H1 (cell line): Measurements from ENCODE around the gene TEX26. TPM values are rescaled to one million over a fixed set of nuclear protein-coding genes. Genes with fewer than 3 reads are reported as not detected.

Experiments
- CTCF ChIA-PET: fragments of 300-600 bp; sonication (Branson Sonifier 250); formaldehyde crosslinking; loops from one replicate; lab custom pipeline; 2021; ENCODE audit not compliant: partially characterized antibody; lab: Charles Lee
- POLR2A ChIA-PET: fragments of 300-600 bp; sonication (Branson Sonifier 250); formaldehyde crosslinking; loops from one replicate; lab custom pipeline; 2021; ENCODE audit warnings: inconsistent platforms; ENCODE audit not compliant: partially characterized antibody; lab: Charles Lee
- DNase-seq, 2 experiments: peaks; one replicate each; pipeline versions ENCODE4 v3.0.0 to v3.0.0-alpha.2; 2010 to 2022; ENCODE audit warnings: low spot score in 2 of 2, low read depth in 1 of 2, mixed read lengths in 1 of 2
- FAIRE-seq: peaks from 2 replicates; lab custom pipeline; 2011; peaks lifted over from hg19 to GRCh38; lab: Jason Lieb, UNC
- H2AFZ ChIP-seq: 2 replicates; pipeline ENCODE4 v1.8.1; 2012; ENCODE audit warnings: low read length, inconsistent platforms
- H2AK5ac ChIP-seq: 2 replicates; pipeline ENCODE4 v1.6.1; 2013; ENCODE audit warnings: low read depth, low read length
- H2BK120ac ChIP-seq: replicated peaks from 2 replicates; pipeline ENCODE3; 2013; ENCODE audit warnings: low read depth, low read length, inconsistent platforms
- H2BK12ac ChIP-seq: 2 replicates; pipeline ENCODE4 v1.6.1; 2013; ENCODE audit warnings: low read depth, low read length
- H2BK15ac ChIP-seq: 2 replicates; pipeline ENCODE4 v1.6.1; 2013; ENCODE audit warnings: low read length
- H2BK20ac ChIP-seq: 2 replicates; pipeline ENCODE4 v1.6.1; 2013; ENCODE audit warnings: low read length
- H2BK5ac ChIP-seq: 2 replicates; pipeline ENCODE4 v1.6.1; 2013; ENCODE audit warnings: low read depth, low read length
- H3K14ac ChIP-seq: 2 replicates; pipeline ENCODE4 v1.6.1; 2013; ENCODE audit warnings: inconsistent platforms; ENCODE audit not compliant: insufficient read length
- H3K18ac ChIP-seq: 2 replicates; pipeline ENCODE4 v1.6.1; 2013; ENCODE audit warnings: low read length; ENCODE audit errors: extremely low read depth
- H3K23ac ChIP-seq: 2 replicates; pipeline ENCODE4 v1.6.1; 2013; ENCODE audit warnings: inconsistent platforms; ENCODE audit not compliant: insufficient read length
- H3K23me2 ChIP-seq: 2 replicates; pipeline ENCODE4 v1.6.1; 2013; ENCODE audit warnings: low read depth, low read length
- H3K27ac ChIP-seq: 2 replicates; pipeline ENCODE4 v1.6.1; 2011; ENCODE audit warnings: low read depth, low read length, inconsistent platforms
- H3K27me3 ChIP-seq, 4 experiments: replicated peaks in 1 of 4; 1 replicate in 1 of 4; 2 replicates in 3 of 4; pipeline versions ENCODE4 v1.6.1 to v1.8.1; 2011 to 2013; ENCODE audit warnings: low read length in 3 of 4, mild to moderate bottlenecking in 3 of 4, inconsistent platforms in 2 of 4, mixed read lengths in 2 of 4, moderate library complexity in 1 of 4; ENCODE audit not compliant: control insufficient read depth in 3 of 4, insufficient read depth in 3 of 4; ENCODE audit errors: extremely low read depth in 1 of 4
- H3K36me3 ChIP-seq, 4 experiments: 2 replicates each; pipeline versions ENCODE4 v1.6.1 to v1.8.1; 2011 to 2013; ENCODE audit warnings: mild to moderate bottlenecking in 4 of 4, low read length in 3 of 4, moderate library complexity in 2 of 4, control low read depth in 1 of 4, inconsistent platforms in 1 of 4; ENCODE audit not compliant: insufficient read depth in 4 of 4, control insufficient read depth in 2 of 4
- H3K4ac ChIP-seq: replicated peaks from 2 replicates; pipeline ENCODE3; 2013; ENCODE audit warnings: low read length, low read depth, mixed read lengths, inconsistent platforms; ENCODE audit not compliant: insufficient read length
- H3K4me1 ChIP-seq, 4 experiments: replicated peaks in 1 of 4; 1 replicate in 1 of 4; 2 replicates in 3 of 4; pipeline versions ENCODE4 v1.6.1 to v1.8.1; 2011 to 2013; ENCODE audit warnings: low read length in 3 of 4, inconsistent platforms in 2 of 4, mixed read lengths in 1 of 4; ENCODE audit not compliant: insufficient read depth in 4 of 4, control insufficient read depth in 3 of 4
- H3K4me2 ChIP-seq, 2 experiments: 2 replicates each; pipeline versions ENCODE4 v1.6.1 to v1.8.1; 2011 to 2013; ENCODE audit warnings: low read depth in 2 of 2, low read length in 2 of 2, control low read depth in 1 of 2, inconsistent platforms in 1 of 2, mild to moderate bottlenecking in 1 of 2; ENCODE audit not compliant: insufficient read depth in 1 of 2
- H3K4me3 ChIP-seq, 4 experiments: fragments of 200-600, 300-600 bp in 1 of 4; sonication (generic), shearing (Covaris generic), sonication (Bioruptor Twin) in 1 of 4; 2 replicates each; pipeline versions ENCODE4 v1.5.1 to v1.8.1; 2011 to 2016; ENCODE audit warnings: low read length in 4 of 4, low read depth in 3 of 4, control low read depth in 2 of 4, inconsistent platforms in 2 of 4, mild to moderate bottlenecking in 2 of 4, mixed read lengths in 1 of 4, moderate library complexity in 1 of 4; ENCODE audit not compliant: insufficient read depth in 2 of 4; ENCODE audit errors: extremely low read depth in 1 of 4
- H3K56ac ChIP-seq: replicated peaks from 2 replicates; pipeline ENCODE3; 2013; ENCODE audit warnings: low read depth, mild to moderate bottlenecking, mixed read lengths, low read length, inconsistent platforms; ENCODE audit not compliant: insufficient read length
- H3K79me1 ChIP-seq: 2 replicates; pipeline ENCODE4 v1.6.1; 2013; ENCODE audit warnings: low read depth, low read length, control low read depth
- H3K79me2 ChIP-seq, 2 experiments: 2 replicates each; pipeline versions ENCODE4 v1.6.1 to v1.8.1; 2012 to 2013; ENCODE audit warnings: low read length in 2 of 2, mild to moderate bottlenecking in 2 of 2, inconsistent platforms in 1 of 2; ENCODE audit not compliant: insufficient read depth in 2 of 2, control insufficient read depth in 1 of 2
- H3K9ac ChIP-seq, 4 experiments: replicated peaks in 1 of 4; 1 replicate in 1 of 4; 2 replicates in 3 of 4; pipeline versions ENCODE4 v1.6.1 to v1.8.1; 2011 to 2013; ENCODE audit warnings: low read depth in 3 of 4, low read length in 3 of 4, control low read depth in 2 of 4, mild to moderate bottlenecking in 2 of 4, moderate library complexity in 2 of 4, inconsistent platforms in 1 of 4; ENCODE audit errors: extremely low read depth in 1 of 4
- H3K9me3 ChIP-seq, 2 experiments: 2 replicates each; pipeline versions ENCODE4 v1.6.1 to v1.8.1; 2012 to 2013; ENCODE audit warnings: mild to moderate bottlenecking in 2 of 2, moderate library complexity in 2 of 2, control low read depth in 1 of 2, inconsistent platforms in 1 of 2, low read depth in 1 of 2, low read length in 1 of 2, mixed read lengths in 1 of 2; ENCODE audit not compliant: insufficient read depth in 2 of 2
- H4K20me1 ChIP-seq, 2 experiments: replicated peaks in 1 of 2; 2 replicates each; pipeline versions ENCODE3 to v1.8.1; 2011 to 2013; ENCODE audit warnings: inconsistent platforms in 2 of 2, low read length in 2 of 2, mild to moderate bottlenecking in 1 of 2; ENCODE audit not compliant: insufficient read depth in 2 of 2, control insufficient read depth in 1 of 2
- H4K5ac ChIP-seq: 2 replicates; pipeline ENCODE4 v1.6.1; 2013; ENCODE audit warnings: low read length, low read depth, mixed read lengths, inconsistent platforms; ENCODE audit not compliant: insufficient read length
- H4K8ac ChIP-seq: 2 replicates; pipeline ENCODE4 v1.8.0; 2013; ENCODE audit warnings: mild to moderate bottlenecking, moderate library complexity, low read length, inconsistent platforms; ENCODE audit not compliant: insufficient read depth; ENCODE audit errors: extremely low read depth
- H4K91ac ChIP-seq: replicated peaks from 2 replicates; pipeline ENCODE3; 2013; ENCODE audit warnings: low read length, mixed read lengths, inconsistent platforms; ENCODE audit not compliant: insufficient read length
- POLR2AphosphoS5 ChIP-seq: IDR thresholded peaks from 2 replicates; pipeline ENCODE4 v1.6.1; 2011; ENCODE audit warnings: low read depth, low read length
- POU5F1 ChIP-seq: IDR thresholded peaks from 2 replicates; pipeline ENCODE4 v1.6.1; 2011; ENCODE audit warnings: low read depth, mild to moderate bottlenecking, low read length, moderate library complexity
- WGBS, 2 experiments: shearing (Covaris generic) in 1 of 2; methylation state at CpG; one replicate each; pipeline versions ENCODE4 v1.1.6 to v1.1.7; 2013 to 2015; ENCODE audit warnings: low lambda C conversion rate in 2 of 2, mixed read lengths in 2 of 2, inconsistent platforms in 1 of 2, low coverage in 1 of 2, missing lambda C conversion rate in 1 of 2; ENCODE audit not compliant: insufficient replicate concordance in 2 of 2, insufficient coverage in 1 of 2, insufficient read length in 1 of 2; ENCODE audit errors: extremely low coverage in 1 of 2, missing lambda C conversion rate in 1 of 2; 5-methylcytosine and 5-hydroxymethylcytosine counted together
- polyA plus RNA-seq, 7 experiments: library from polyadenylated mRNA; depleted of rRNA in 3 of 7; stranded (reverse) in 5 of 7; unstranded in 2 of 7; fragments of >200 nt in 5 of 7; fragments of 200-250 nt in 2 of 7; gene quantifications; 1 replicate in 5 of 7; 2 replicates in 1 of 7; 4 replicates in 1 of 7; pipeline versions ENCODE4 v1.2.1 to v1.2.3, GENCODE V29; 2011 to 2013; ENCODE audit warnings: missing spikeins in 2 of 7, mixed read lengths in 2 of 7
- total RNA-seq: library from RNA; stranded (reverse); fragmentation: NEBNext Ultra II Directional; extraction: Animal tissue kit (Norgen Biotek cat#: 25700); gene quantifications from 2 replicates; pipeline ENCODE4 v1.2.1, GENCODE V29; 2021

Gene TEX26
- total and polyA plus RNA-seq, 2 of the 8 experiments (the other 6 are each of a cell fraction or from before 2014, with no cell fraction given) = not detected

DNA sequence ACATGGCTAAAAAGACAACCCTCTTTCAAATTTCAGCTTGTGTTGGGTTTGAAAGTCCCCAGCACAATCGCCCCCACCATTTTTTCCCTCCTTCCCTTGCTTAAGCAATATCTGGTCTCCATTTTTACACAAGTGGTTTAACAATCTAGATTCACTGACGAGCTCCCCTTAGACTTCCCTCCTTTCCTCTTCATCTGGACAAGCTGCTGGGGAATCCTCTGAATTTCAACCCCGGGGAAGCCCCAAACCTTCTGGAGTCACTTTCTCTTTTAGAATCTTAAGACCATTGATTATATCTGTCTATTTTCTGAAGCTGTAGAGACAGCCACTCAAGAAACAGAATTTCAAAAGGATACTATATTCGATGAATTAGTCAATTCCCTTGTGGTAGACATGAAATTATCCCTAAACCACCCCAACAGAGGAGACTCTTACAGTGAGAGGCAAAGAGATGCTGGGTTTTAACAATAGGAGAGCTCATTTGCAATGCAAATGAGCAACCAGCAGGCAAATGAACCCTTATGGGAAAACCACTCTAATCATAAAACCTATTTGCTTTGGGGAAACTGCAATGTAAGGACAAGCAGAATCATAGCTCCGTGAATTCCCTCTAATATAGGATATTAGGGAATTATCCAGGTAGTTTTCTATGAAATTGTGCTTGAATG, 78.9 kb downstream of the TEX26 start:
- Histone ChIP-seq H4K8ac (no peak overlapping the region), H3K23ac (no peak overlapping the region), H3K4me1 (peaks cover 2 to 13% (median 9%) of the 10 kb centered on the region in 4 experiments; a peak in 5 of 7 replicates), H3K9ac (no peak overlapping the region), H2AFZ (0 out of 2 replicates have a peak overlapping the region, but pooled peaks have one; percentile 23), H2BK12ac (no peak overlapping the region), H3K27ac (no peak overlapping the region), H2AK5ac (no peak overlapping the region), H2BK120ac (no peak overlapping the region), H3K79me2 (no peaks in the 10 kb centered on the region), H4K20me1 (no peaks in the 10 kb centered on the region), H4K91ac (no peak overlapping the region), H3K36me3 (no peaks in the 10 kb centered on the region), H2BK5ac (no peak overlapping the region), H3K27me3 (no peaks in the 10 kb centered on the region), H3K18ac (no peak overlapping the region)
- TF ChIP-seq POU5F1 (peak; percentile 37; the same call in 1 of the 2 replicates), POLR2AphosphoS5 (no peak)
- TF ChIP-seq, all 59 proteins: peak for 1
- FAIRE-seq (peak; percentile 95), DNase-seq (no peak)
- Histone ChIP-seq H4K5ac (no peak overlapping the region), H2BK20ac (no peak overlapping the region), H3K23me2 (no peaks in the 10 kb centered on the region), H3K79me1 (no peaks in the 10 kb centered on the region), H3K56ac (no peak overlapping the region), H3K14ac (no peak overlapping the region), H3K4ac (no peak overlapping the region), H2BK15ac (no peak overlapping the region), H3K9me3 (no peaks in the 10 kb centered on the region), H3K4me2 (peak overlapping the region; percentile 43 to 49; a peak in 2 of 4 replicates), H3K4me3 (peak overlapping the region in 1 of 4 experiments; percentile 30; a peak in 1 of 8 replicates)
- POLR2A ChIA-PET = interaction anchor here (0.8 to 1.6 kb wide), 6 partner anchors 9 to 330 kb away, joined by 3 to 5 read pairs (median 3); no protein-coding TSS in a partner anchor
- CTCF ChIA-PET = interaction anchor here (0.7 to 3.9 kb wide), 13 partner anchors 9 to 146 kb away, joined by 3 to 21 read pairs (median 3); no protein-coding TSS in a partner anchor
- WGBS, 2 experiments = 36% methylated on average over 5 of the region's 5 CpGs; no CpG with 5 or more reads in 1 of the 2 experiments
